ENCODE results near the gene PPAT.
"Not testable (repeated sequence)": the region's sequence is repeated elsewhere in the genome, so short reads cannot be mapped to it uniquely, and the experiment has no call there.

GRCh38 chr4:56449475-56449874 is 14.1 kb upstream of the PPAT start:
- TF ChIP-seq, protein P1, sequence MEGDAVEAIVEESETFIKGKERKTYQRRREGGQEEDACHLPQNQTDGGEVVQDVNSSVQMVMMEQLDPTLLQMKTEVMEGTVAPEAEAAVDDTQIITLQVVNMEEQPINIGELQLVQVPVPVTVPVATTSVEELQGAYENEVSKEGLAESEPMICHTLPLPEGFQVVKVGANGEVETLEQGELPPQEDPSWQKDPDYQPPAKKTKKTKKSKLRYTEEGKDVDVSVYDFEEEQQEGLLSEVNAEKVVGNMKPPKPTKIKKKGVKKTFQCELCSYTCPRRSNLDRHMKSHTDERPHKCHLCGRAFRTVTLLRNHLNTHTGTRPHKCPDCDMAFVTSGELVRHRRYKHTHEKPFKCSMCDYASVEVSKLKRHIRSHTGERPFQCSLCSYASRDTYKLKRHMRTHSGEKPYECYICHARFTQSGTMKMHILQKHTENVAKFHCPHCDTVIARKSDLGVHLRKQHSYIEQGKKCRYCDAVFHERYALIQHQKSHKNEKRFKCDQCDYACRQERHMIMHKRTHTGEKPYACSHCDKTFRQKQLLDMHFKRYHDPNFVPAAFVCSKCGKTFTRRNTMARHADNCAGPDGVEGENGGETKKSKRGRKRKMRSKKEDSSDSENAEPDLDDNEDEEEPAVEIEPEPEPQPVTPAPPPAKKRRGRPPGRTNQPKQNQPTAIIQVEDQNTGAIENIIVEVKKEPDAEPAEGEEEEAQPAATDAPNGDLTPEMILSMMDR (IDR thresholded peaks at IDR 0.05; ENCODE audit: insufficient read depth, low read length, poor library complexity, severe bottlenecking): not testable (repeated sequence)
- TF ChIP-seq EZH2phosphoT487 (conservative IDR thresholded peaks at IDR 0.05; ENCODE audit: low read length): not testable (repeated sequence)
